LNCAP (cell line): ENCODE data around the gene TENM4.

Source experiments
- TF ChIP-seq, protein P1 (sequence below): fragments of 450-650 bp; IDR thresholded peaks from 2 replicates; pipeline ENCODE4 v1.5.1; 2017; ENCODE audit warnings: mild to moderate bottlenecking

The TENM4 gene

DNA sequence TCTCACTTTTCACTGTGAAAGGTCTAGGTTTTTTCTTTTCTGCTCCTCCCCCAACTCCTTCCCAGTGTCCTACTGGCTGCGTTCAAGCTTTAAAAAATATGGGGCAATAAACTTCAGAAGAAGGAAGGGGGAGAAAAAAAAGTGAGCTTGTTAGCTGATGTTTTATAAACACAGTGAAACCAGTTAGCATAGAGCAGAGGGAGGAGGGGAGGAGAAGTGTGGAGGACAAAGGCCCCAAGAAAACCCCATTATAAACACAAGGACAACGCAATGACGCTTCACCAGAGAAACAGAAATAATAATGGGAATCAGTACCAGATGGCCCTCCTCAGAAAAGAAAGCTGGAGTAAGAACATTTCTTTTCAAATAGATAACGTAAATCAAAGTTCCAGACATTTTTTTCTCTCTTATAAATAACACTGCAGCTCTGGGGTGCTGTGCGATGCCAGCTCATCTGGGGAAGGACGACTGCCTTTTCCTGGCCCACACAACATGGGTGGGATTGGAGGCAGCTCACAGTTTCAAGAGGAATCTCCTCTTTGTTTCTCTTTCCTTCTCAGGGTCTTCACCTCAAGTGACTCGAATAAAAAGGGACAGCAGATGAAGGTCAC lies 630.8 kb downstream of the TENM4 start:
- TF ChIP-seq, protein P1, sequence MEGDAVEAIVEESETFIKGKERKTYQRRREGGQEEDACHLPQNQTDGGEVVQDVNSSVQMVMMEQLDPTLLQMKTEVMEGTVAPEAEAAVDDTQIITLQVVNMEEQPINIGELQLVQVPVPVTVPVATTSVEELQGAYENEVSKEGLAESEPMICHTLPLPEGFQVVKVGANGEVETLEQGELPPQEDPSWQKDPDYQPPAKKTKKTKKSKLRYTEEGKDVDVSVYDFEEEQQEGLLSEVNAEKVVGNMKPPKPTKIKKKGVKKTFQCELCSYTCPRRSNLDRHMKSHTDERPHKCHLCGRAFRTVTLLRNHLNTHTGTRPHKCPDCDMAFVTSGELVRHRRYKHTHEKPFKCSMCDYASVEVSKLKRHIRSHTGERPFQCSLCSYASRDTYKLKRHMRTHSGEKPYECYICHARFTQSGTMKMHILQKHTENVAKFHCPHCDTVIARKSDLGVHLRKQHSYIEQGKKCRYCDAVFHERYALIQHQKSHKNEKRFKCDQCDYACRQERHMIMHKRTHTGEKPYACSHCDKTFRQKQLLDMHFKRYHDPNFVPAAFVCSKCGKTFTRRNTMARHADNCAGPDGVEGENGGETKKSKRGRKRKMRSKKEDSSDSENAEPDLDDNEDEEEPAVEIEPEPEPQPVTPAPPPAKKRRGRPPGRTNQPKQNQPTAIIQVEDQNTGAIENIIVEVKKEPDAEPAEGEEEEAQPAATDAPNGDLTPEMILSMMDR = no peak

DNA sequence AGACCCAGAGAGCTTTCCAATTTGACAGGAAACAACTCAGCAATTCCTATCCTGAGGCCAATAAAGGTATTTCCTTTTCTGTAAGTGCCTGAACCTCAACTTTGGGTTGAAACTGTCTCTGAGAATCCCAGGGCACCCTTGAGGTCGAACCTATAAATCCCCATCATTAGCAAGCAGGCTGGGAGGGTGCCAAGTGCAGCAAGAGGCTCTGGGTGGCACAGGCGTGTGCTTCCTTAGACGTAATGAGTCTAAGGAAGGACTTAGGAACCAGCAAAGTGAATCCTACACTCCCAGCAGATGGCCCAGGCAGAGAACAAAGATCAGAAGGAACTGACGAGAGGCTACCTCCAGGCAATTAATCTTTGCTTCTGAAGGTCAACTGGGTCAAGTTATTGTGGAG lies 631.9 kb downstream of the TENM4 start:
- TF ChIP-seq, protein P1 = no peak

DNA sequence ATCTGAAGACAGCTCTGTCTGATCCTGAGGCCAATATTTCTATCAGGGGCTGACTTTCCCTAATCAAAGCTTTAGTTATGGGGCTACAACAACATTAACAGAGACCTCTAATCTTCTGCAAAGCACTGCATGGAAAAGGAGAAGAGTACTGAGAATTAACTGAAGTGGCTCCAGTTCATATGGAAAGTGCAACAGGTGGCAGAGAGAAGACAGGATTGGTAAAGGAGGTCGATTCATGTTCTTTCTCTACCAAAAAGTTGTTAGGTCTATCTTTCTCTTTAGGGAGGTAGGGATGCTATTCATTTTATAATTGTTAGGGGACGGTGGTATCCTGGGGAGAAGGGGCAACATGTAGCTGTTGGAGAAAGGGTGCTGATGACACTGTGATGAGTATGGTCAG lies 633.5 kb downstream of the TENM4 start:
- TF ChIP-seq, protein P1 = no peak

DNA sequence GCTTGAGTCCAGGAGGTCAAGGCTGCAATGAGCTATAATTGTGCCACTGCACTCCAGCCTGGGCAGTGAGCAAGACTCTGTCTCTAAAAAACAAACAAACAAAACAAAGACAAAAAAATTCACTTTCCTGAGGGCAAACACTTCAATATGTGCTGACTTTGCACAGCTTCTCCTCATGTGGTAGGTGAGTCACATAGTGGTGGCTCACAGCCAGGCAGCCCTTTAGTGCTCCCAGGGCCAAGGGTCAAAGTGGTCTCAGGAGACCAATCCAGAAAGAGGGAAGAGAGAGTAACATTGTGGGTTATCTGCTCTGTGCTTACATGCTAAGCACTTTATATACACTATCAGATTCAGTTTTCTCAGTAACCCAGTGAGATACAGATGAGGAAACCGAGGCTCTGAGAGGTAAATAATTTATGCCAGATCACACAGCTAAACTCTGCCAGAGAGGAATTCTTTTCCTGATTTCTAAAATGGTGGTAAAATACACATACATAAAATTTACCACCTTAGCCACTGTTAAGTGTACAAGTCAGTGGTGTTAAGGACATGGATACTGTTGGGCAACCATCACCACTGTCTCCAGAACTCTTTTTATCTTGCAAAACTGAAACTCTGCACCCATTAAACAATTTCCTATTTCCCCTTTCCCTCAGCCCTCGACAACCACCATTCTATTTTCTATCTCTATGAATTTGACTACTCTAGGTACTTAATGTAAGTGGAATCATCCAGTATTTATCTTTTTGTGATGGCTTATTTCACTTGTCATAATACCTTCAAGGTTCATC lies 634.4 kb downstream of the TENM4 start:
- TF ChIP-seq, protein P1 = no peak

DNA sequence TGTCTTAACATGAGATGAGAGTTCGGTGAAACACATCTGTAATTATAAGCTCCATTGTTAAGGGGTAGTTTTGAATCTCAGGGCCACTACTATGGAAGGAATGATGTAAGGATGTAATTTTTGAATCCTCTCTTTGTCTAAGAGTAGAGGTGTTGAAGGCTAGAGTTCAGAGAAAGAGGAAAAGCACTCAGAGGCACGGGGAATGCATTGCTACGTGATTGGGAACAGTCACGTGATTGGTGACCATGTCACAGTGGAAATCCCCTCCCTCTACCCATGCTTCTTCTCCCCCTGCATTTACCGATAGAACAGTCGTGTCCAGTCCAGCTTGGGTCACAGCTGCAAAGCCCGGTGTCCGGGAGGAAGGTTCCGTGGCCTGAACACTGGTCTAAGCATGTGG lies 635.8 kb downstream of the TENM4 start:
- TF ChIP-seq, protein P1 = no peak

DNA sequence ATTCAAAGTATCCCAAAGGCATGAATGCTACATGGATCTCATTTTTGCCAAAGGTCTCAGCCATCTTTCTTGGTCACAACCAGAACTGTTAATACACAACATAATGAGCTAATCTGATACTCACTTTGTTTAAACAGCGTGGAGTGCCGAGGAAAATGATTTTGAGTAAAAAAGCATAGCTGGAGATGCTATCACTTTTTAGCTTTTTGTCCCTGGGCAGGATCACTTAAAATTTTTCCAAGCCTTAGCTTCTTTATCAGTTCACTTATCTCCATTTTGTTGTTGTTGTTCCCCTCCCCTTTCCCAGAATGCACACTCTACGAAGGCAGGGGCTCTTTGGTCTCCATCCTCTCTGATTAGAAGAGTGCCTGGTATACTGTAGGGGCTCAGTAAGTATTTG lies 636.8 kb downstream of the TENM4 start:
- TF ChIP-seq, protein P1 = no peak

DNA sequence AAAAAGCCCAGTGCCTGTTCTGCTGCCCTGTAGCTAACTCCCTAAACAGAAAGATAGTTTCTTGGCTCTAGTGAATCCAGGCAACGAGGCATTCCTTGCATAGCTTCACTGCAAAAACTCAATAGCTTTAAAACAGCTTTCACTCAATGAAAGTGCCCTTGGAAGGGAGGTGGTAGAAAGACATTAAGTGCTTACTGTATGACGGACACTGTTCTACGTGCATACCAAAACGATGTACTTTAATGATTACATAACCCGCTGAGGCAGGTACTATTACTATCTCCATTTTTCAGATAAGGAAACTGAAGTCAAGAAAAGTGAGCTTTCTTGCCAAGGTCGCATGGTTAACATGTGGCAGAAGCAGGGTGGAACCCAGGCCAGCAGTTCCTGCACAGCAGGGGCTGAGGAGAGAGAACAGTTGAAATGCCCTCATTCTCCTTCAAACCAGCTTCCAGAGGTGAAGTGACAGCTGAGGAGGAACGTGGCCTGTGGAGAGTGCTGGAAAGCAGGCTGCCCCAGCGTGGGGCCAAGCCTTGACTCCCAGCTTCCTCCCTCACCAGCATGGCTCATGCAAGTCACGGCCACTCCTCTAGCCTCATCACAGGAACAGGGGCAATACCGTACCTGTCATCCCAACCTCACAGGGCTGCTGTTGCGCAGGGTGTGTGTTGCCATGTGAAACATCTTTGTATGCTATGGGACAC lies 638.6 kb downstream of the TENM4 start:
- TF ChIP-seq, protein P1 = no peak
